SK-MEL-5 (cell line): ENCODE results near the gene PRKCQ. TPM values are rescaled to one million over a fixed set of nuclear protein-coding genes. Genes with fewer than 3 reads are reported as not detected.
"Not testable (repeated sequence)": the region's sequence is repeated elsewhere in the genome, so short reads cannot be mapped to it uniquely, and the experiment has no call there.

Source experiments
- DNase-seq: peaks from one replicate; pipeline ENCODE4 v3.0.0-alpha.2; 2016; ENCODE audit warnings: low read depth, low spot score
- in situ Hi-C: cut with HindIII; loops from 2 replicates; pipeline ENCODE4 v1.10.0; 2016; ENCODE audit warnings: low sequenced_read_pairs, high pct_unique_total_duplicates, low pct_unique_long_range_greater_than_20kb
- total RNA-seq: library from RNA; depleted of rRNA; stranded (reverse); fragments of >200 nt; shearing (Covaris generic); gene quantifications from 2 replicates; pipeline ENCODE4 v1.2.3, GENCODE V29; 2014

PRKCQ gene
- total RNA-seq, 1 experiment from 2014 or later, result not detected

GRCh38 chr10:6460861-6461409 lies 119.1 kb downstream of the PRKCQ start:
- in situ Hi-C loops, result no loop called here
- no peak for DNase-seq

- in situ Hi-C loops, result no loop called here
- DNase-seq, result no peak
These were observed 121.3 kb downstream of the PRKCQ start for GRCh38 chr10:6458814-6459213.

GRCh38 chr10:6457376-6457775 lies 122.7 kb downstream of the PRKCQ start:
- in situ Hi-C loops, result no loop called here
- no peak for DNase-seq

GRCh38 chr10:6456067-6456466 lies 124.0 kb downstream of the PRKCQ start:
- in situ Hi-C loops, result no loop called here
- DNase-seq, result no peak

GRCh38 chr10:6455592-6455991 lies 124.5 kb downstream of the PRKCQ start:
- no peak for DNase-seq
- in situ Hi-C loops, result no loop called here

GRCh38 chr10:6446711-6447110 lies 133.4 kb downstream of the PRKCQ start:
- in situ Hi-C loops, result no loop called here
- no peak for DNase-seq

GRCh38 chr10:6445671-6446316 lies 134.3 kb downstream of the PRKCQ start:
- DNase-seq, result peak; percentile 48
- in situ Hi-C loops, result no loop called here

GRCh38 chr10:6439875-6440274 lies 140.2 kb downstream of the PRKCQ start:
- in situ Hi-C loops, result not testable (repeated sequence)

GRCh38 chr10:6431861-6432260 lies 148.2 kb downstream of the PRKCQ start:
- in situ Hi-C loops, result no loop called here
- DNase-seq, result no peak

More at GRCh38 chr10:6439875-6440274, 140.2 kb downstream of the PRKCQ start:
- not testable (repeated sequence) for DNase-seq

- in situ Hi-C loops, result no loop called here
These were observed 148.9 kb downstream of the PRKCQ start for GRCh38 chr10:6431186-6431585.

GRCh38 chr10:6430423-6430980 lies 149.6 kb downstream of the PRKCQ start:
- in situ Hi-C loops, result no loop called here
- DNase-seq, result no peak

More at GRCh38 chr10:6431186-6431585, 148.9 kb downstream of the PRKCQ start:
- no peak for DNase-seq

GRCh38 chr10:6427357-6427959 lies 152.6 kb downstream of the PRKCQ start:
- DNase-seq, result no peak
- in situ Hi-C loops, result no loop called here

- DNase-seq, result no peak
- in situ Hi-C loops, result no loop called here
These were observed 153.8 kb downstream of the PRKCQ start for GRCh38 chr10:6426317-6426716.

- DNase-seq, result no peak
- in situ Hi-C loops, result no loop called here
These were observed 156.5 kb downstream of the PRKCQ start for GRCh38 chr10:6423413-6424170.

GRCh38 chr10:6423004-6423403 lies 157.1 kb downstream of the PRKCQ start:
- DNase-seq, result no peak
- in situ Hi-C loops, result no loop called here

GRCh38 chr10:6418613-6419216 lies 161.4 kb downstream of the PRKCQ start:
- in situ Hi-C loops, result no loop called here
- no peak for DNase-seq

- DNase-seq, result no peak
- in situ Hi-C loops, result no loop called here
These were observed 161.9 kb downstream of the PRKCQ start for GRCh38 chr10:6418167-6418566.
